ENCODE results near the gene PSPN.
"Not testable (repeated sequence)": the region's sequence is repeated elsewhere in the genome, so short reads cannot be mapped to it uniquely, and the experiment has no call there.

DNA sequence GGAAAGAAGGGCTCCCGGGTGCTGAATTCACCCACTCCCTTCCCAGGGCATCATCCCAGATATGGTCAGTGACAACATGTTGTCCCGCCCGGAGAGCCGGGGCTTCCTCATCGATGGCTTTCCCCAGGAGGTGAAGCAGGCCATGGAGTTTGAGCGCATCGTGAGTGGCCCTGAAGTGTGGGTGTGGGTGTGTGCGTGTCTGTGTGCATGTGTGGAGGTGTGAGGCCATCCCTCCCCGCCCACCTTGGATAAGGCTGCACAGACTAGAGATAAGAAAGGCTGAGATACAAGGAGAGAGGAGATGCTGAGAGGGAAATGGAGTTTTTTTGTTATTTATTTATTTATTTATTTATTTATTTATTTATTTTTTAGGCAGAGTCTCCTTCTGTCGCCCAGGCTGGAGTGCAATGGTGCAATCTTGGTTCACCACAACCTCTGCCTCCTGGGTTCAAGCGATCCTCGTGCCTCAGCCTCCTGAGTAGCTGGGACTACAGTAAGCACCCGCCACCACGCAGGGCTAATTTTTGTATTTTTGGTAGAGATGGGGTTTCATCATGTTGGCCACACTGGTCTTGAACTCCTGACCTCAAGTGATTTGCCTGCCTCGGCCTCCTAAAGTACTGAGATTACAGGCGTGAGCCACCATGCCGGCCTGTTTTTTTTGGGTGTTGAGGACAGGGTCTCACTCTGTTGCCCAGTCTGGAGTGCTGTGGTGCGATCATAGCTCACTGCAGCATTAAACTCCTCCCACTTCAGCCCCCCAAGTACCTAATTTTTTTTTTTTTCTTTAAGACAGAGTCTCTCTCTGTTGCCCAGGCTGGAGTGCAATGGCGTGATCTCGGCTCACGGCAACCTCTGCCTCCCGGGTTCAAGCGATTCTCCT lies 24.6 kb upstream of the PSPN start:
- TF ChIP-seq CTCF (IDR thresholded peaks at IDR 0.05; ENCODE audit: low read depth, low read length); EZH2phosphoT487 (IDR thresholded peaks at IDR 0.05; ENCODE audit: low read depth): not testable (repeated sequence)

Measured in OCI-LY3 (cell line).